Endothelial cell (in vitro differentiated cells): ENCODE measurements around the gene PLXNA2. TPM values are rescaled to one million over a fixed set of nuclear protein-coding genes. Genes with fewer than 3 reads are reported as not detected.

Source experiments
- DNase-seq: peaks from one replicate; pipeline ENCODE4 v3.0.0; 2021; ENCODE audit warnings: low spot score
- H3K27ac Mint-ChIP-seq: one replicate; pipeline ENCODE4 v1.8.0; 2021; ENCODE audit warnings: mixed read lengths, inconsistent platforms; ENCODE audit not compliant: unreplicated experiment
- H3K27me3 Mint-ChIP-seq: one replicate; pipeline ENCODE4 v1.8.0; 2021; ENCODE audit warnings: mild to moderate bottlenecking, moderate library complexity, mixed read lengths, inconsistent platforms; ENCODE audit not compliant: unreplicated experiment
- H3K36me3 Mint-ChIP-seq: one replicate; pipeline ENCODE4 v1.8.0; 2021; ENCODE audit warnings: mild to moderate bottlenecking, low read depth, mixed read lengths, inconsistent platforms; ENCODE audit not compliant: unreplicated experiment
- H3K4me1 Mint-ChIP-seq: one replicate; pipeline ENCODE4 v1.8.0; 2021; ENCODE audit warnings: mild to moderate bottlenecking, mixed read lengths, inconsistent platforms; ENCODE audit not compliant: unreplicated experiment
- H3K4me3 Mint-ChIP-seq: one replicate; pipeline ENCODE4 v1.8.0; 2021; ENCODE audit warnings: mild to moderate bottlenecking, mixed read lengths, inconsistent platforms; ENCODE audit not compliant: unreplicated experiment
- H3K9me3 Mint-ChIP-seq: one replicate; pipeline ENCODE4 v1.8.0; 2021; ENCODE audit warnings: mixed read lengths, inconsistent platforms; ENCODE audit not compliant: unreplicated experiment
- CTCF ChIP-seq: fragments of 200-600 bp; sonication (generic); IDR thresholded peaks from one replicate; pipeline ENCODE4 v1.5.0; 2021; ENCODE audit warnings: antibody characterized with exemption; ENCODE audit not compliant: unreplicated experiment
- total RNA-seq: library from RNA; stranded (reverse); fragmentation: NEBNext Ultra II Directional; extraction: Animal tissue kit (Norgen Biotek cat#: 25700); gene quantifications from one replicate; pipeline ENCODE4 v1.2.1, GENCODE V29; 2021; ENCODE audit not compliant: unreplicated experiment

Gene PLXNA2
- total RNA-seq, 1 donor from 2014 or later, result 25.6 TPM

DNA sequence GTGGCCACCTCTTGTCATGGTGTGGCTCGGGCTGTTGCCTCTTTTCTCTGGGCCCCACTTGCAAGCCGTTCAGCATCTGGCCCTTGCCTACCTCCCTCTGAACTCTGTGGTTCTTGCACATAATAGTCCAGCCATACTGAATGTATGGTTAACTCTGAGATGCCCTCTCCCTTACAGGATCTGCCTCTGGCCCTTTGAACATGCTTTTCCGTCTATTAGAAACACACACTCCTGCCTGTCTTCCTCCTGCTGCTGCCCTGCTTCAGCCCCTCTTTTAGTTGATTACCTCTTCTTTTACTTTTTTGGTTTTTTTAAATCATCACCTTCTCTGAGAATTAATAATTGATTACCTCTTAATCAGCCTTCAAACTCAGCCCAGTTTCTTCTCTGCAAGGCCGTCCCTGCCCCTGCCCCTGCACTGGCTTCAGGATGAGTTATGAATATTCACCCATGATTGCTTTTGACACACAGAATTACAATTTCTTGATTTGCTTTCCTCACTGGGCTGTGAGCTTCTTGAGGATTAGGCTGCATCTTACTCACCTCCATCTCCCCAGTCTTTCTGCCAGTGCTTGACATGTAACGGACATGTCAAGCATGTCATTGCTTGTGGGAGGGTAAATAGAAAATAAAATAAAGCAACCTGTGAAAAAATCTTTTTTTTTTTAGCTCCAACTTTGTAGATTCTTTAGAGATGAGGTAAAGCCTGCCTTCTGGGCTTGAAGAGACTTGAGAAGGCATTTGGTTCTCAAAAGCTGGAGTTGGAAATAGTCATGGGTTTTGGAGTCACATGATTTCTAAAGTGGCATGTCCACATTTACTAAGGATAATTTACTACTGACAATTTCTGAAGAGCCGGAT lies 158.3 kb downstream of the PLXNA2 start:
- Mint-ChIP-seq H3K36me3 (peaks cover 15% of the 10 kb centered on the region), H3K4me3 (no peak overlapping the region), H3K4me1 (peaks cover 10% of the 10 kb centered on the region), H3K27ac (no peak overlapping the region), H3K9me3 (no peaks in the 10 kb centered on the region), H3K27me3 (peaks cover 5% of the 10 kb centered on the region)
- TF ChIP-seq CTCF, result no peak
- DNase-seq, result no peak

GRCh38 chr1:208084764-208085163 lies 159.4 kb downstream of the PLXNA2 start:
- TF ChIP-seq CTCF, result no peak
- H3K9me3 Mint-ChIP-seq, result no peaks in the 10 kb centered on the region
- peaks cover 10% of the 10 kb centered on the region for H3K4me1 Mint-ChIP-seq
- H3K4me3 Mint-ChIP-seq, result no peak overlapping the region
- peaks cover 5% of the 10 kb centered on the region for H3K27me3 Mint-ChIP-seq
- H3K27ac Mint-ChIP-seq, result peak overlapping the region; percentile 24
- H3K36me3 Mint-ChIP-seq, result peaks cover 15% of the 10 kb centered on the region
- no peak for DNase-seq

- H3K27ac Mint-ChIP-seq, result no peak overlapping the region
- no peak overlapping the region for H3K4me3 Mint-ChIP-seq
- H3K9me3 Mint-ChIP-seq, result no peaks in the 10 kb centered on the region
- H3K36me3 Mint-ChIP-seq, result peaks cover 17% of the 10 kb centered on the region
- DNase-seq, result no peak
- peaks cover 5% of the 10 kb centered on the region for H3K27me3 Mint-ChIP-seq
- no peak for TF ChIP-seq CTCF
- H3K4me1 Mint-ChIP-seq, result peaks cover 10% of the 10 kb centered on the region
These were observed 160.0 kb downstream of the PLXNA2 start for GRCh38 chr1:208084220-208084619.

DNA sequence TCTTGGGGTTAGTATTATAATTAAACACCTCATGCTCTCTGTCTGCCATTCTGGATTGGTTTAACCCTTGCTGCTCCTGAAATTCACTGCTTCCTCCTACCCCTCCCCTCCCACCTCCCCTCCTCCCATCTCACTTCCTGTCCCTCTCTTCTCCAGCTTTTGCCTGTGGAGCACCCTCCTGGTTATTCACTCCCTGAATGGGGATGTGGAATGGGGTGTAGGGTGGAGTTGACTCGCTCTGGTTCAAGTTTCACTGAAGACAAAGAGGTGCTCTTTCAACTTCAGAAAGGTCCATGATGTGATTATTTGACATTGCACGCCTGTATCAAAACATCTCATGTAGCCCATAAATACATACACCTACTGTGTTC lies 160.5 kb downstream of the PLXNA2 start:
- Mint-ChIP-seq H3K4me3 (no peak overlapping the region), H3K27me3 (peaks cover 8% of the 10 kb centered on the region), H3K27ac (no peak overlapping the region), H3K36me3 (peaks cover 18% of the 10 kb centered on the region), H3K4me1 (peaks cover 10% of the 10 kb centered on the region), H3K9me3 (no peaks in the 10 kb centered on the region)
- no peak for TF ChIP-seq CTCF
- DNase-seq, result no peak

- peaks cover 10% of the 10 kb centered on the region for H3K27me3 Mint-ChIP-seq
- peaks cover 18% of the 10 kb centered on the region for H3K36me3 Mint-ChIP-seq
- H3K4me3 Mint-ChIP-seq, result no peak overlapping the region
- no peak for DNase-seq
- no peak for TF ChIP-seq CTCF
- H3K9me3 Mint-ChIP-seq, result no peaks in the 10 kb centered on the region
- peaks cover 10% of the 10 kb centered on the region for H3K4me1 Mint-ChIP-seq
- H3K27ac Mint-ChIP-seq, result no peak overlapping the region
These were observed 161.0 kb downstream of the PLXNA2 start for GRCh38 chr1:208083016-208083714.
